ENCODE measurements around the gene WDR7. TPM values are rescaled to one million over a fixed set of nuclear protein-coding genes. Genes with fewer than 3 reads are reported as not detected.

WDR7 gene
- total and polyA plus RNA-seq, 10 of the 15 experiments (the other 5 are each of a cell fraction or from before 2014, with no cell fraction given): 2.8 to 16.5 (median 11.7) TPM

DNA sequence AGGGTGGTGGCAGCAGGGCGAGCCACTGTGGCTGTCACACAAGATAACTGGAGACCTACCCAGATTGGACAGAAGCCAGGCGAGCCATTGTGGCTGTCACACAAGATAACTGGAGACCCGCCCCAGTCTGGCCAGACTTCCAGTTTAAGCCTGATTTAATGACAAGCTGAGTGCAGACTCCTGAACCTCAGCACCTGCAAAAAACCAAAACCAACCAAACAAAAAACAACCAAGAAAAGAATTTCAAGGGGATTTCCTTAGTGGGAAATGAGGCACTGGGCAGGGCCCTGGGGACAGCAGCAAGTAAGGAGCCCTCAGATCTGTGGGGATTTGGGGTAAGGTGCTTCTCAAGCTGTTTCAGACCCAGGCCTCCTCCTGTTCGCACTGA is 400.5 kb downstream of the WDR7 start (continued):
- TF ChIP-seq, protein P1, sequence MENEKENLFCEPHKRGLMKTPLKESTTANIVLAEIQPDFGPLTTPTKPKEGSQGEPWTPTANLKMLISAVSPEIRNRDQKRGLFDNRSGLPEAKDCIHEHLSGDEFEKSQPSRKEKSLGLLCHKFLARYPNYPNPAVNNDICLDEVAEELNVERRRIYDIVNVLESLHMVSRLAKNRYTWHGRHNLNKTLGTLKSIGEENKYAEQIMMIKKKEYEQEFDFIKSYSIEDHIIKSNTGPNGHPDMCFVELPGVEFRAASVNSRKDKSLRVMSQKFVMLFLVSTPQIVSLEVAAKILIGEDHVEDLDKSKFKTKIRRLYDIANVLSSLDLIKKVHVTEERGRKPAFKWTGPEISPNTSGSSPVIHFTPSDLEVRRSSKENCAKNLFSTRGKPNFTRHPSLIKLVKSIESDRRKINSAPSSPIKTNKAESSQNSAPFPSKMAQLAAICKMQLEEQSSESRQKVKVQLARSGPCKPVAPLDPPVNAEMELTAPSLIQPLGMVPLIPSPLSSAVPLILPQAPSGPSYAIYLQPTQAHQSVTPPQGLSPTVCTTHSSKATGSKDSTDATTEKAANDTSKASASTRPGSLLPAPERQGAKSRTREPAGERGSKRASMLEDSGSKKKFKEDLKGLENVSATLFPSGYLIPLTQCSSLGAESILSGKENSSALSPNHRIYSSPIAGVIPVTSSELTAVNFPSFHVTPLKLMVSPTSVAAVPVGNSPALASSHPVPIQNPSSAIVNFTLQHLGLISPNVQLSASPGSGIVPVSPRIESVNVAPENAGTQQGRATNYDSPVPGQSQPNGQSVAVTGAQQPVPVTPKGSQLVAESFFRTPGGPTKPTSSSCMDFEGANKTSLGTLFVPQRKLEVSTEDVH (IDR thresholded peaks at IDR 0.05; ENCODE audit: low read depth, partially characterized antibody): no peak
- peak; percentile 45 to 52; a peak in 2 of 4 replicates for TF ChIP-seq IKZF2 (IDR thresholded peaks at IDR 0.05)
- TF ChIP-seq, protein P2, sequence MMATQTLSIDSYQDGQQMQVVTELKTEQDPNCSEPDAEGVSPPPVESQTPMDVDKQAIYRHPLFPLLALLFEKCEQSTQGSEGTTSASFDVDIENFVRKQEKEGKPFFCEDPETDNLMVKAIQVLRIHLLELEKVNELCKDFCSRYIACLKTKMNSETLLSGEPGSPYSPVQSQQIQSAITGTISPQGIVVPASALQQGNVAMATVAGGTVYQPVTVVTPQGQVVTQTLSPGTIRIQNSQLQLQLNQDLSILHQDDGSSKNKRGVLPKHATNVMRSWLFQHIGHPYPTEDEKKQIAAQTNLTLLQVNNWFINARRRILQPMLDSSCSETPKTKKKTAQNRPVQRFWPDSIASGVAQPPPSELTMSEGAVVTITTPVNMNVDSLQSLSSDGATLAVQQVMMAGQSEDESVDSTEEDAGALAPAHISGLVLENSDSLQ (IDR thresholded peaks at IDR 0.05): peak; percentile 68
- TF ChIP-seq DPF2 (IDR thresholded peaks at IDR 0.05): 0 out of 2 replicates have a peak, but pooled peaks have one; percentile 42
- TF ChIP-seq, protein P3, sequence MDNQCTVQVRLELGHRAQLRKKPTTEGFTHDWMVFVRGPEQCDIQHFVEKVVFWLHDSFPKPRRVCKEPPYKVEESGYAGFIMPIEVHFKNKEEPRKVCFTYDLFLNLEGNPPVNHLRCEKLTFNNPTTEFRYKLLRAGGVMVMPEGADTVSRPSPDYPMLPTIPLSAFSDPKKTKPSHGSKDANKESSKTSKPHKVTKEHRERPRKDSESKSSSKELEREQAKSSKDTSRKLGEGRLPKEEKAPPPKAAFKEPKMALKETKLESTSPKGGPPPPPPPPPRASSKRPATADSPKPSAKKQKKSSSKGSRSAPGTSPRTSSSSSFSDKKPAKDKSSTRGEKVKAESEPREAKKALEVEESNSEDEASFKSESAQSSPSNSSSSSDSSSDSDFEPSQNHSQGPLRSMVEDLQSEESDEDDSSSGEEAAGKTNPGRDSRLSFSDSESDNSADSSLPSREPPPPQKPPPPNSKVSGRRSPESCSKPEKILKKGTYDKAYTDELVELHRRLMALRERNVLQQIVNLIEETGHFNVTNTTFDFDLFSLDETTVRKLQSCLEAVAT (IDR thresholded peaks at IDR 0.05): peak; percentile 24; the same call in 1 of the 2 replicates
- no peak for TF ChIP-seq SIN3A (IDR thresholded peaks at IDR 0.05; ENCODE audit: low read depth, low read length)
- TF ChIP-seq, protein P4, sequence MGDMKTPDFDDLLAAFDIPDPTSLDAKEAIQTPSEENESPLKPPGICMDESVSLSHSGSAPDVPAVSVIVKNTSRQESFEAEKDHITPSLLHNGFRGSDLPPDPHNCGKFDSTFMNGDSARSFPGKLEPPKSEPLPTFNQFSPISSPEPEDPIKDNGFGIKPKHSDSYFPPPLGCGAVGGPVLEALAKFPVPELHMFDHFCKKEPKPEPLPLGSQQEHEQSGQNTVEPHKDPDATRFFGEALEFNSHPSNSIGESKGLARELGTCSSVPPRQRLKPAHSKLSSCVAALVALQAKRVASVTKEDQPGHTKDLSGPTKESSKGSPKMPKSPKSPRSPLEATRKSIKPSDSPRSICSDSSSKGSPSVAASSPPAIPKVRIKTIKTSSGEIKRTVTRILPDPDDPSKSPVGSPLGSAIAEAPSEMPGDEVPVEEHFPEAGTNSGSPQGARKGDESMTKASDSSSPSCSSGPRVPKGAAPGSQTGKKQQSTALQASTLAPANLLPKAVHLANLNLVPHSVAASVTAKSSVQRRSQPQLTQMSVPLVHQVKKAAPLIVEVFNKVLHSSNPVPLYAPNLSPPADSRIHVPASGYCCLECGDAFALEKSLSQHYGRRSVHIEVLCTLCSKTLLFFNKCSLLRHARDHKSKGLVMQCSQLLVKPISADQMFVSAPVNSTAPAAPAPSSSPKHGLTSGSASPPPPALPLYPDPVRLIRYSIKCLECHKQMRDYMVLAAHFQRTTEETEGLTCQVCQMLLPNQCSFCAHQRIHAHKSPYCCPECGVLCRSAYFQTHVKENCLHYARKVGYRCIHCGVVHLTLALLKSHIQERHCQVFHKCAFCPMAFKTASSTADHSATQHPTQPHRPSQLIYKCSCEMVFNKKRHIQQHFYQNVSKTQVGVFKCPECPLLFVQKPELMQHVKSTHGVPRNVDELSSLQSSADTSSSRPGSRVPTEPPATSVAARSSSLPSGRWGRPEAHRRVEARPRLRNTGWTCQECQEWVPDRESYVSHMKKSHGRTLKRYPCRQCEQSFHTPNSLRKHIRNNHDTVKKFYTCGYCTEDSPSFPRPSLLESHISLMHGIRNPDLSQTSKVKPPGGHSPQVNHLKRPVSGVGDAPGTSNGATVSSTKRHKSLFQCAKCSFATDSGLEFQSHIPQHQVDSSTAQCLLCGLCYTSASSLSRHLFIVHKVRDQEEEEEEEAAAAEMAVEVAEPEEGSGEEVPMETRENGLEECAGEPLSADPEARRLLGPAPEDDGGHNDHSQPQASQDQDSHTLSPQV (IDR thresholded peaks at IDR 0.05): no peak
- no peak; the same call in 1 of the 2 replicates for TF ChIP-seq SMC3 (IDR thresholded peaks at IDR 0.05; ENCODE audit: borderline replicate concordance, low read length)
- TF ChIP-seq, protein P5, sequence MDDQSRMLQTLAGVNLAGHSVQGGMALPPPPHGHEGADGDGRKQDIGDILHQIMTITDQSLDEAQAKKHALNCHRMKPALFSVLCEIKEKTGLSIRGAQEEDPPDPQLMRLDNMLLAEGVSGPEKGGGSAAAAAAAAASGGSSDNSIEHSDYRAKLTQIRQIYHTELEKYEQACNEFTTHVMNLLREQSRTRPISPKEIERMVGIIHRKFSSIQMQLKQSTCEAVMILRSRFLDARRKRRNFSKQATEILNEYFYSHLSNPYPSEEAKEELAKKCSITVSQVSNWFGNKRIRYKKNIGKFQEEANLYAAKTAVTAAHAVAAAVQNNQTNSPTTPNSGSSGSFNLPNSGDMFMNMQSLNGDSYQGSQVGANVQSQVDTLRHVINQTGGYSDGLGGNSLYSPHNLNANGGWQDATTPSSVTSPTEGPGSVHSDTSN (IDR thresholded peaks at IDR 0.05; ENCODE audit: insufficient replicate concordance, low read depth, low read length): no peak
- 0 out of 2 replicates have a peak, but pooled peaks have one; percentile 37 for TF ChIP-seq PAX5 (IDR thresholded peaks at IDR 0.05; ENCODE audit: borderline replicate concordance, low read depth, low read length)
- TF ChIP-seq, protein P6, sequence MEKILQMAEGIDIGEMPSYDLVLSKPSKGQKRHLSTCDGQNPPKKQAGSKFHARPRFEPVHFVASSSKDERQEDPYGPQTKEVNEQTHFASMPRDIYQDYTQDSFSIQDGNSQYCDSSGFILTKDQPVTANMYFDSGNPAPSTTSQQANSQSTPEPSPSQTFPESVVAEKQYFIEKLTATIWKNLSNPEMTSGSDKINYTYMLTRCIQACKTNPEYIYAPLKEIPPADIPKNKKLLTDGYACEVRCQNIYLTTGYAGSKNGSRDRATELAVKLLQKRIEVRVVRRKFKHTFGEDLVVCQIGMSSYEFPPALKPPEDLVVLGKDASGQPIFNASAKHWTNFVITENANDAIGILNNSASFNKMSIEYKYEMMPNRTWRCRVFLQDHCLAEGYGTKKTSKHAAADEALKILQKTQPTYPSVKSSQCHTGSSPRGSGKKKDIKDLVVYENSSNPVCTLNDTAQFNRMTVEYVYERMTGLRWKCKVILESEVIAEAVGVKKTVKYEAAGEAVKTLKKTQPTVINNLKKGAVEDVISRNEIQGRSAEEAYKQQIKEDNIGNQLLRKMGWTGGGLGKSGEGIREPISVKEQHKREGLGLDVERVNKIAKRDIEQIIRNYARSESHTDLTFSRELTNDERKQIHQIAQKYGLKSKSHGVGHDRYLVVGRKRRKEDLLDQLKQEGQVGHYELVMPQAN (conservative IDR thresholded peaks at IDR 0.05): no peak
- TF ChIP-seq MEF2B (IDR thresholded peaks at IDR 0.05; ENCODE audit: partially characterized antibody, poor library complexity, severe bottlenecking): peak; percentile 96
- no peak for TF ChIP-seq CEBPB (IDR thresholded peaks at IDR 0.05; ENCODE audit: borderline replicate concordance in 1 of 2, low read depth in 2 of 2, low read length in 2 of 2)
- TF ChIP-seq RAD21 (IDR thresholded peaks at IDR 0.05; ENCODE audit: insufficient read depth, low read depth, low read length): no peak
- 0 out of 2 replicates have a peak, but pooled peaks have one; percentile 56 for TF ChIP-seq GATAD2B (conservative IDR thresholded peaks at IDR 0.05; ENCODE audit: low read depth)
